RWPE1 (cell line): ENCODE measurements around the gene GPC5.

Experiments used
- CTCF ChIA-PET: fragments of 350-600 bp; sonication (Branson Sonifier 250); formaldehyde crosslinking; extraction: SDS; loops from one replicate; lab custom pipeline; 2021; lab: Yijun Ruan, JAX
- POLR2A ChIA-PET: fragments of 400-600 bp; formaldehyde crosslinking; extraction: SDS; loops from one replicate; lab custom pipeline; 2020; ENCODE audit warnings: antibody characterized with exemption; ENCODE audit not compliant: low non-redundant PET; lab: Yijun Ruan, JAX
- DNase-seq: peaks from one replicate; pipeline ENCODE4 v3.0.0; 2012; ENCODE audit warnings: low spot score
- H3K27ac ChIP-seq: fragments of 450-650 bp; 2 replicates; pipeline ENCODE4 v1.5.1; 2017
- TF ChIP-seq, protein P1 (sequence below): fragments of 450-650 bp; conservative IDR thresholded peaks from 2 replicates; pipeline ENCODE4 v1.5.1; 2017; ENCODE audit warnings: low read depth, mild to moderate bottlenecking

The GPC5 gene

DNA sequence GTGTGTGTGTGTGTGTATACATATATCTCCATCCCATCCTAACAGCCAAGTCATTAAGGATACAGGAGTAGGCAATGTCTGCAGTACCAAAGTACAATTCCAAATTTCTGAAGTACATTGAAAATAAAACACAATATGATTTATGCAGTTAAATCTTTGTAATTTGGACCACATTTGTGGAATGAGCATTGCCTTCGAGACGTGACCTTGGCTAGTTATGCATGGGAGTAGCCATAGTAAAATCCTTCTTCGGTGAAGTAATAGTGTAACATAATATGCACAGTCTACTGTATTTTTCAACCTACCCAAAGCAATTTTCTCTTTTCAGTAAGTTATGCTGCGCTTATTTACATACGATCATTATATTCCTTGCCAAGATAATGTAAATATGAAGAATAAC lies 1162.5 kb downstream of the GPC5 start:
- CTCF ChIA-PET: no interaction called here
- POLR2A ChIA-PET: no interaction called here
- no peak overlapping the region for H3K27ac ChIP-seq
- DNase-seq: no peak
- TF ChIP-seq, protein P1, sequence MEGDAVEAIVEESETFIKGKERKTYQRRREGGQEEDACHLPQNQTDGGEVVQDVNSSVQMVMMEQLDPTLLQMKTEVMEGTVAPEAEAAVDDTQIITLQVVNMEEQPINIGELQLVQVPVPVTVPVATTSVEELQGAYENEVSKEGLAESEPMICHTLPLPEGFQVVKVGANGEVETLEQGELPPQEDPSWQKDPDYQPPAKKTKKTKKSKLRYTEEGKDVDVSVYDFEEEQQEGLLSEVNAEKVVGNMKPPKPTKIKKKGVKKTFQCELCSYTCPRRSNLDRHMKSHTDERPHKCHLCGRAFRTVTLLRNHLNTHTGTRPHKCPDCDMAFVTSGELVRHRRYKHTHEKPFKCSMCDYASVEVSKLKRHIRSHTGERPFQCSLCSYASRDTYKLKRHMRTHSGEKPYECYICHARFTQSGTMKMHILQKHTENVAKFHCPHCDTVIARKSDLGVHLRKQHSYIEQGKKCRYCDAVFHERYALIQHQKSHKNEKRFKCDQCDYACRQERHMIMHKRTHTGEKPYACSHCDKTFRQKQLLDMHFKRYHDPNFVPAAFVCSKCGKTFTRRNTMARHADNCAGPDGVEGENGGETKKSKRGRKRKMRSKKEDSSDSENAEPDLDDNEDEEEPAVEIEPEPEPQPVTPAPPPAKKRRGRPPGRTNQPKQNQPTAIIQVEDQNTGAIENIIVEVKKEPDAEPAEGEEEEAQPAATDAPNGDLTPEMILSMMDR: no peak

DNA sequence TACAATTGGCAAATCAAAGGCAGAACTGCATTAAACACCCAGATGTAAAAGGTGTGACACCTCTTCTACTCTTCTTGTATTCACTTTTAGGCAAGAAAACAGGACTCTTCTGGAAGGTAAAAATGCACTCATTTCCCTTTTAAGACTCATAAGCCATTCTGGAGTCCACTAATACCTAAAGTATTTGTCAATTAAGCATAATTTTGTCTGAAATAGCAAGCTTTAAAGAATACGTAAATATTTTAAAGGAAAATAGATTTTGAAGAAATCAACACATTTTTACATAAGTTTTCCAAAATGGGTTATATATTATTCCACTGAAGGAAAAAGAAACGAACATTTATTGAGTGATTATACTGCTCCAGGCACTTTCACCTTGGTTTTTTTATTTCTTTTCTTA lies 1166.5 kb downstream of the GPC5 start:
- ChIA-PET CTCF (no interaction called here), POLR2A (no interaction called here)
- DNase-seq: no peak
- H3K27ac ChIP-seq: no peak overlapping the region
- TF ChIP-seq, protein P1: no peak

DNA sequence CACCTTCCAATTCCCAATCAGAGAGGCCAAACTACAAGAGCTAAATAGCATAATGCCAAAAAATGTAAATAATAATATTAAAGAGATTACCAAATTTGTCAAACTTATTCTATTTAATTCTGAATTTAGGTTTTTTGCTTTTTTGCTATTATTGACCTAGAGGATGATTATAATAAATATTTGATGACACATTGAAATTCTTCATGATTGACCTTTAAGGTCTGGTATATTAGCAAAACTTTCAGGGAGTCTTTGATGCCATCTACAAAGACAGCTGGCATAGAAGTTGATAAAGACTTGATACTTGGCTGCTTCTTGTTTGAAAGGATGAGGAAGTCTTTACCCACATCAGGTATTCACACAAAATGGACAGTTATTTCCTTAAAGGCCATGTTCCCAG lies 1168.3 kb downstream of the GPC5 start:
- TF ChIP-seq, protein P1: no peak
- ChIA-PET CTCF (no interaction called here), POLR2A (no interaction called here)
- no peak overlapping the region for H3K27ac ChIP-seq
- no peak for DNase-seq

DNA sequence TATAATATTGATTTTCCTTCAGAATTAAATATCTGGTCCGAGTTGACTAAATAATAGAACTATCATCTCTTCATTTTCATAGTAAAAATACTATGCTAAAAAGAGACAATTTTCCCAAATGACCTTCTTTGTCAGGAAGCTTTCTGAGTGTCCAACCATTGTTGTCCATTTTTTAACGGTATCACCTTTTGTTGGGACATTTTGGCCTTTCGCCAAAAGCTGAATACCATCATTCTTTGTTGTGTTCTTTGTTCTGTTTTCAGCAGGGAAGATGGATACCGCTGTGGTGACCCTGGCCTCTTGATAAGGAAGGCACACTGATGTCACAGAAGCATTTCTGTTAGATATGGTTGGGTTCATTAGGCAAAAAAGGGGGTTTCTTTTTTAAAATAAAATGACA lies 1173.8 kb downstream of the GPC5 start:
- CTCF ChIA-PET: no interaction called here
- no peak for DNase-seq

DNA sequence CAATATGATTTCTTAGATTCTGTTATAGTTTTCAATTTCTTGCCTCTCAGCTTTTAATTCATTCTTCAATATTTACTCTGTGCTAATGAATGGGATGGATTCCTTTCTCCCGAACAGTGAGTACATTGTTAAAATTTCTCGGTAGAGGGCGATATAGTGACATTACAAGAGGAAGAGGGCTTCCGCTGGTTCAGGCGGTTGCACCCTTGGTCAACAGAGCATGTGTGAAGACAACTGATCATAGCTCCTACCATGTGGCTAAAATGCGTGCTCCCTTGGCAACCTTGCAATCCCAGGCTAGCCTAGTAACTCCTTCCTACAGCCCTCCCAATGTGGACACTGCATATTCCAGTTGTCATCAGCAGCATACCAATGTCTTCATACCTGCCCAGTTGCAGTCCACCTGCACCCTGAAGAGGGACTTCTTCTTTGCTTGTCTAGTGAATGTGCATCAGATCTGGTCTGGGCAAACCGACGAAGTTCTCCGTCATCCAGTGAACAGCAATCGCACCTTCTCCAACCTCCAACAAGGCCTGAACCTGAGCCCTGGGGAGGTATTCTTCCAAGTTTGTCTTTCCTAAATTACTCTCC lies 1175.1 kb downstream of the GPC5 start:
- CTCF ChIA-PET: no interaction called here
- POLR2A ChIA-PET: no interaction called here
- TF ChIP-seq, protein P1: no peak
- DNase-seq: no peak
- no peak overlapping the region for H3K27ac ChIP-seq

More for the DNA sequence above, 1173.8 kb downstream of the GPC5 start:
- TF ChIP-seq, protein P1: no peak
- POLR2A ChIA-PET: no interaction called here
- no peak overlapping the region for H3K27ac ChIP-seq

DNA sequence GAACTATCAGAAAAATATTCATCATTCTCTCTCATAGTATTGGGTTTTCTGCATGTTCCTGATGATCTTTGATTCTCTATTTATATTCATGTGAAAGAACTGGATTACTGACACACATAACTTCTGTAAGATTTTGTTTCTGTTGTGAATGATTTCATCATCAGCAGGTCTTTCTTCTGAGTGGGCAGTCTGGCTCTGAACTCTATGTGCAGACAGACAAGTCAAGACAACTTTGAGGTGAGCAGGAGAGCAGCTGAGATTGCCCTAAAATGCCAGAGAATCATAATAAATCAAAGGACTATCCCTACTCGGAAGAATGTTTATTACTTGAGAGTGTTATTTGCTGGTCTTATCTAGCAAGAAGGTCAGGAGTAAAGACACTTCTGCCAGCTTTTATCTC lies 1176.1 kb downstream of the GPC5 start:
- TF ChIP-seq, protein P1: no peak
- DNase-seq: no peak
- no peak overlapping the region for H3K27ac ChIP-seq
- ChIA-PET POLR2A (no interaction called here), CTCF (no interaction called here)

DNA sequence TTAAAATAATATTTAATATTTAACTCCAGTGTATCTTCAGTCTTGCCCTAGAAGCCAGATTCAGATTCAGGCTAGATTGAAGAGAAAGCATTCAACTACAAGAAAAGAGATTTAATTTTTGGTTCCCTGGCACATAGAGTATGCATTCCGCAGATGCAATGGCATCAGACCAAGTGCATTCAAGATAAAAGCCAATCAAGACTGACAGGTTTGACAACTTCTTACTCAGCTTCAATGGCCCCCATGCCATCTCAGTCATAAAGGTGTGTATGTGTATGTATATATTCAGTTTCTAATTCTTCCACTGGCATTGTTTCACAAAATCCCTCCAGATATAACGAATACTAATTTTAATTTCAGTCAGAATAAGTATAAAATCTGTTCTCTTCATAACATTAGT lies 1177.4 kb downstream of the GPC5 start:
- ChIA-PET POLR2A (no interaction called here), CTCF (no interaction called here)
- DNase-seq: no peak
- H3K27ac ChIP-seq: no peak overlapping the region
- TF ChIP-seq, protein P1: no peak
